ENCODE measurements around the gene TAF8.

TAF8 gene

GRCh38 chr6:42012501-42013133 lies 37.7 kb upstream of the TAF8 start:
- H3K9me3 ChIP-seq (ENCODE audit: low read depth, low read length), result no peaks in the 10 kb centered on the region
- no peak overlapping the region for H3K4me3 ChIP-seq
- no peaks in the 10 kb centered on the region for H3K36me3 ChIP-seq (ENCODE audit: insufficient read depth, low read length)
- no peak overlapping the region for H3K27ac ChIP-seq
- no peak for DNase-seq (ENCODE audit: low read depth, low spot score)
- H3K9ac ChIP-seq (ENCODE audit: insufficient read length), result no peak overlapping the region
- no peak for TF ChIP-seq FOXP2 (optimal IDR thresholded peaks at IDR 0.05; ENCODE audit: control extremely low read depth, extremely low read length, insufficient read depth)
- TF ChIP-seq POLR2AphosphoS5 (IDR thresholded peaks at IDR 0.05; ENCODE audit: borderline replicate concordance, low read depth, low read length), result no peak
- TF ChIP-seq EZH2 (IDR thresholded peaks at IDR 0.05), result no peak

DNA sequence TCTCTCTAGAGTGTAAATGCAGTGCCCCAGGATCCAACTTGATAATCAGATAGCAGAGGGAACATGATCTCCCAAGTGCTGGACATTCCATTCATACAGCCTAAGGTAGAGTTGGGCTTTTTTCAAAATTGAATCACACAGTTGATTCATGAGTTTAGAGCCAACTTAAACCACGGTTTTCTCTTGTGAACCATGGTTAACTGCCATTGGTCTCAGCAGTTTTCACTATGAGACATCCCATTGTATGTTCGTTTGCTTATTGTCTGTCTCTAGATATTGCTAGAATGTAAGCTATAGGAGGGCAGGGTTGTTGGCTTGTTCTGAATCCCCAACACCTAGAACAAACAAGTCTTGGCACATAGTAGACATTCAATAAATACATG lies 37.2 kb upstream of the TAF8 start:
- DNase-seq (ENCODE audit: low read depth, low spot score), result no peak
- no peaks in the 10 kb centered on the region for H3K36me3 ChIP-seq (ENCODE audit: insufficient read depth, low read length)
- H3K9me3 ChIP-seq (ENCODE audit: low read depth, low read length), result no peaks in the 10 kb centered on the region
- TF ChIP-seq POLR2AphosphoS5 (IDR thresholded peaks at IDR 0.05; ENCODE audit: borderline replicate concordance, low read depth, low read length) (no peak), FOXP2 (optimal IDR thresholded peaks at IDR 0.05; ENCODE audit: control extremely low read depth, extremely low read length, insufficient read depth) (no peak), EZH2 (IDR thresholded peaks at IDR 0.05) (no peak)
- no peak overlapping the region for H3K9ac ChIP-seq (ENCODE audit: insufficient read length)
- no peak overlapping the region for H3K27ac ChIP-seq
- H3K4me3 ChIP-seq, result no peak overlapping the region

DNA sequence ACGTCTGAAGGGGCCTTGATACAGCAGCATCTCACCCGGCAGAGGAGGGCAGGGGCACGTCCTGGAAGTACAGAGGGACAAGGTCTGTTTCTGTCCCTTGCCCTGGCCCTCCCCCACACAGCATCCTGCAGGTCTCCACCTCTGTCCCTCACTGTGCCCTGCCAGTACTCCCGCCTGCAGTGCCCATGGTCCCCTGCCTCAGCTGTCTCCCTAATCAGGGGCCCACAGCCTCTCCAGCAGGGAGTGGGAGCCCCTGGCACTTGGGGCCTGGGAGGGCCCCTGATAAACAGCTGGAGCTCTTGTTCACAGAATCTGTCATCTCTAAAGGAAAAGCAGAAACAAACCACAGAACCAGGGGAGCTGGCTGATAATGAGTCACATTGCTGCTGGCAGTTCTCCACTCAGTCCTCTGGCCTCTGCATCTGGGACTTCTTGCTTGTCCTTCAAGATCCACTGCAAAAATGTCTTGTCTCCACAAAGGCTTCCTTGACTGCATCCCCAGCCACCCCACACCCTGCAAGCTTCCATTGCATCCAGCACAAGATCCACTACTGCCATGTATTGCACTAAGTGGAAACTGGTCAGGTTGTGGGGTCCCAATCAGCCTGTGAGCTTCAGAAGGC lies 33.2 kb upstream of the TAF8 start:
- Histone ChIP-seq H3K4me3 (no peak overlapping the region), H3K9me3 (ENCODE audit: low read depth, low read length) (no peaks in the 10 kb centered on the region), H3K9ac (ENCODE audit: insufficient read length) (no peak overlapping the region), H3K36me3 (ENCODE audit: insufficient read depth, low read length) (no peaks in the 10 kb centered on the region), H3K27ac (no peak overlapping the region)
- TF ChIP-seq POLR2AphosphoS5 (IDR thresholded peaks at IDR 0.05; ENCODE audit: borderline replicate concordance, low read depth, low read length) (no peak), FOXP2 (optimal IDR thresholded peaks at IDR 0.05; ENCODE audit: control extremely low read depth, extremely low read length, insufficient read depth) (no peak), EZH2 (IDR thresholded peaks at IDR 0.05) (no peak)
- no peak for DNase-seq (ENCODE audit: low read depth, low spot score)

DNA sequence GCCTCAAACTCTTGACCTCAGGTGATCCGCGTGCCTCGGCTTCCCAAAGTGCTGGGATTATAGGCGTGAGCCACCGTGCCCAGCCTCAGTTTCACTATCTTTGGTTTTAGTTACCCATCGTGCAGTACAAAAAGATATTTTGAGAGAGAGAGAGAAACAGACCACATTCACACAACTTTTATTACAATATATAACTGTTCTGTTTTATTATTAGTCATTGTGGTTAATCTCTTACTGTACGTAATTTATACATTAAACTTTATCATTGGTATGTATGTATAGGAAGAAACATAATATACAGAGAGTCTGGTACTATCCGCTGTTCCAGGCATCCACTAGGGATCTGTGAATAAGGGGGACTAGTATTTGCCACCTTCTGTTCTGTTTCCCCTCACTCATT lies 29.4 kb upstream of the TAF8 start:
- no peaks in the 10 kb centered on the region for H3K36me3 ChIP-seq (ENCODE audit: insufficient read depth, low read length)
- TF ChIP-seq EZH2 (IDR thresholded peaks at IDR 0.05) (no peak), POLR2AphosphoS5 (IDR thresholded peaks at IDR 0.05; ENCODE audit: borderline replicate concordance, low read depth, low read length) (no peak), FOXP2 (optimal IDR thresholded peaks at IDR 0.05; ENCODE audit: control extremely low read depth, extremely low read length, insufficient read depth) (no peak)
- H3K9me3 ChIP-seq (ENCODE audit: low read depth, low read length), result no peaks in the 10 kb centered on the region
- H3K9ac ChIP-seq (ENCODE audit: insufficient read length), result no peak overlapping the region
- no peak overlapping the region for H3K27ac ChIP-seq
- H3K4me3 ChIP-seq, result no peak overlapping the region
- DNase-seq (ENCODE audit: low read depth, low spot score), result no peak

DNA sequence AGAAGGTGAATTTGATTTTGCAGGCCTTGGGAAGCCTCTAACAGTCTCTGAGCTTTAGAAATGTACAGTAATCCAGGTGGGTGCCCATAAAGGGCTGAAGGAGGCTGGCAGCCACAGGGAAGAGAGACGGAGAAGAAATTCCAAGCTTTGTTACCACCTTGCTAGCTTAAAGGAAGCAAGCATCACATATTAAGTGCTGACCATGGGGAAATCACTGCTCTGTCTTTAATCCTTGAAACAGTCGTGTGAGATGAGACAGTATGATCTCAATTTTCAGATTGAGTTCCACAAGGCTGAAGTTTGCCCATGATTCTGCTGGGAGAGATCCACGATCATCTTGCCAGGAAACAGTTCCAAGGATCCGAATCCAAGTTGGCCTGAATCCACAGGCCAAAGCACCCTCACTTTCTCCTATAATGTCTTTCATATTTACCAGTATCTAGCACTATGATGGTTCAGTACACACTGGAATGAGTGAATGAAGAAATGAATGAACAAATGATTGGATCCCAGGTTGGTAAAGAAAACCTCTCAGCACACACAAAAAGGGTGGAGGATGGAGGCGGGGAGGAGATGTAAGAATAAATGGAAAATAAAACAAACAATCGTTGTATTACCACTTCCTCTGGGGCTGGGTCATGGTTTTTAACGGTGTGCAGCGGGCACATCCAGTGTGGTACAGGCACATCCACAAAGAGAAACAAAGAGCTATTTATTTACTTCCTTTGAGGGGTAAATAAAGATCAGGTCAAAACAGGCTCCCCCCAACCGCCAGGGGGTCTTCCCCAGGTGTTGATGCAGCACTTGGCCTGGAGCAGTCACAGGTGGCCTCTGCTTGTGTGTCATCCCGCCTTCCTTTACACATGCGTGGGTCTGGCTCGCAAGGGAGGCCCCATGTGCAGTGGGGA lies 28.2 kb upstream of the TAF8 start:
- Histone ChIP-seq H3K9me3 (ENCODE audit: low read depth, low read length) (no peaks in the 10 kb centered on the region), H3K27ac (no peak overlapping the region), H3K4me3 (no peak overlapping the region), H3K36me3 (ENCODE audit: insufficient read depth, low read length) (no peaks in the 10 kb centered on the region), H3K9ac (ENCODE audit: insufficient read length) (no peak overlapping the region)
- TF ChIP-seq FOXP2 (optimal IDR thresholded peaks at IDR 0.05; ENCODE audit: control extremely low read depth, extremely low read length, insufficient read depth), result no peak
- TF ChIP-seq EZH2 (IDR thresholded peaks at IDR 0.05), result no peak
- TF ChIP-seq POLR2AphosphoS5 (IDR thresholded peaks at IDR 0.05; ENCODE audit: borderline replicate concordance, low read depth, low read length), result no peak
- no peak for DNase-seq (ENCODE audit: low read depth, low spot score)

- no peak overlapping the region for H3K27ac ChIP-seq
Observed at GRCh38 chr6:42022755-42023384, 27.5 kb upstream of the TAF8 start.

DNA sequence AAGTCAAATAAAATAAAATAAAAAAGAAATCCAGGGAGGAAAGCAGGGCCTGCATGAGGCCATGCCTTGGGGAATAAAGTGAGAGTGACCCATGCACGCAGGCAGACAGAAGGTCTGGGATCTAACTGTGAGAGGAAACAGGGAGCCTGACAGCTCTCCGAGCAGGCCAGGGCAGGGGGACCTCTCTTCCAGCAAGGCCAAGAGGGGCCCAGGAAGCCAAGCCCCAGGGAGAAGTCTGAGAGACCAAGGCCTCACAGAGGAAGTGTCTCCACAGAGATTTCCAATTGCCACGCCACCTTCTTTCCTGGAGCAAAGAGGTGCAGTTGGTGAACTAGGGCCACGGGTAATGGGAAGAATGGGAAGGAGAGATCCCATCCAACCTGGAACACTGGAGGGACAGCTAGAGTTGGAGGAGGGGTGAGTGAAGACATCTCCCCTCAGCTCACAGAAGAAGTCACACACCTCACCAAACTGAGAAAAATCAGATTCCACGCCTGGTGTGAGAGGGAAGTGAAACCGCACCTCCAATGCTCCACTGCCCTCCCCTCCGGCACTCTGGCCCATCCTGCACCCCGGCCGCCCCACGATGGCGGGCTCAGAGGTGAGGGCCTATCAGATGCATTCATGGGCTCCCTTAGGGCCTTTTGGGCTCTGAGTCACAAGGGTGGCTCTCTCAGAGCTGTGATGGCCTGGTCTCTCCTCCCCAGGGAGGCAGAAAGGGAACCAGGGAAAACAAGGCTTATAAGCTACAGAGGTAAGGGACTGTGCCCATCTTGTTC lies 25.1 kb upstream of the TAF8 start:
- TF ChIP-seq EZH2 (IDR thresholded peaks at IDR 0.05) (no peak), FOXP2 (optimal IDR thresholded peaks at IDR 0.05; ENCODE audit: control extremely low read depth, extremely low read length, insufficient read depth) (no peak), POLR2AphosphoS5 (IDR thresholded peaks at IDR 0.05; ENCODE audit: borderline replicate concordance, low read depth, low read length) (no peak)
- no peak for DNase-seq (ENCODE audit: low read depth, low spot score)
- Histone ChIP-seq H3K9ac (ENCODE audit: insufficient read length) (no peak overlapping the region), H3K36me3 (ENCODE audit: insufficient read depth, low read length) (no peaks in the 10 kb centered on the region), H3K27ac (no peak overlapping the region), H3K9me3 (ENCODE audit: low read depth, low read length) (no peaks in the 10 kb centered on the region), H3K4me3 (no peak overlapping the region)

More at GRCh38 chr6:42022755-42023384, 27.5 kb upstream of the TAF8 start:
- Histone ChIP-seq H3K9ac (ENCODE audit: insufficient read length) (no peak overlapping the region), H3K9me3 (ENCODE audit: low read depth, low read length) (no peaks in the 10 kb centered on the region), H3K4me3 (no peak overlapping the region), H3K36me3 (ENCODE audit: insufficient read depth, low read length) (no peaks in the 10 kb centered on the region)
- TF ChIP-seq EZH2 (IDR thresholded peaks at IDR 0.05) (no peak), POLR2AphosphoS5 (IDR thresholded peaks at IDR 0.05; ENCODE audit: borderline replicate concordance, low read depth, low read length) (no peak), FOXP2 (optimal IDR thresholded peaks at IDR 0.05; ENCODE audit: control extremely low read depth, extremely low read length, insufficient read depth) (no peak)
- no peak for DNase-seq (ENCODE audit: low read depth, low spot score)

Data from SK-N-MC (cell line).